K562 (cell line): ENCODE results near the gene PRR23E. TPM values are rescaled to one million over a fixed set of nuclear protein-coding genes. Genes with fewer than 3 reads are reported as not detected.

Experiments
- ATAC-seq: fragments of 200-7000 bp; cut with Tn5 transposase; 3 replicates; pipeline ENCODE4 v1.9.1; 2020; ENCODE audit warnings: moderate library complexity
- BruUV-seq: library from RNA; stranded (reverse); fragments of 400-500 nt; replicated peaks from 2 replicates; lab custom pipeline; 2021; lab: Mats Ljungman, UMichigan
- CTCF ChIA-PET: fragments of 300-600 bp; formaldehyde crosslinking; extraction: SDS; loops from one replicate; lab custom pipeline; 2021; ENCODE audit warnings: low intra/inter-chr PET ratio; lab: Yijun Ruan, JAX
- POLR2A ChIA-PET: fragments of 300-600, 350-650 bp; sonication (Branson Sonifier 250); formaldehyde crosslinking; extraction: SDS; loops from one replicate; lab custom pipeline; 2021; ENCODE audit warnings: antibody characterized with exemption, inconsistent platforms; lab: Yijun Ruan, JAX
- DNase-seq, 4 experiments: peaks; one replicate each; pipeline versions ENCODE4 v3.0.0 to v3.0.0-alpha.2; 2011 to 2018; ENCODE audit warnings: low spot score in 3 of 4, mixed read lengths in 3 of 4; ENCODE audit errors: extremely low read depth in 1 of 4
- FAIRE-seq: peaks from 2 replicates; lab custom pipeline; 2011; peaks lifted over from hg19 to GRCh38; lab: Jason Lieb, UNC
- H2AFZ ChIP-seq: 2 replicates; pipeline ENCODE4 v1.6.0; 2011; ENCODE audit warnings: low read depth, low read length, control low read depth, inconsistent platforms
- H3K27ac ChIP-seq: fragments of 200-600 bp; 3 replicates; pipeline ENCODE4 v1.8.0; 2011; ENCODE audit warnings: low read depth, mild to moderate bottlenecking, control low read depth, inconsistent platforms, low read length, moderate library complexity, mixed read lengths; ENCODE audit errors: extremely low read depth
- H3K27me3 ChIP-seq, 2 experiments: fragments of 300-600 bp in 1 of 2; 2 replicates in 1 of 2; 3 replicates in 1 of 2; pipeline versions ENCODE4 v1.6.0 to v1.8.0; 2011; ENCODE audit warnings: inconsistent platforms in 2 of 2, low read length in 2 of 2, mild to moderate bottlenecking in 1 of 2, mixed read lengths in 1 of 2, moderate library complexity in 1 of 2; ENCODE audit not compliant: control insufficient read depth in 2 of 2, insufficient read depth in 2 of 2
- H3K36me3 ChIP-seq: fragments of 300-600 bp; 3 replicates; pipeline ENCODE4 v1.8.0; 2011; ENCODE audit warnings: mild to moderate bottlenecking, low read length, inconsistent platforms; ENCODE audit not compliant: control insufficient read depth, insufficient read depth
- H3K4me1 ChIP-seq, 2 experiments: fragments of 200-600 bp in 1 of 2; replicated peaks in 1 of 2; 2 replicates in 1 of 2; 3 replicates in 1 of 2; pipeline versions ENCODE4 v1.5.1 to v1.8.0; 2011; ENCODE audit warnings: inconsistent platforms in 2 of 2, low read length in 2 of 2, mild to moderate bottlenecking in 1 of 2, mixed read lengths in 1 of 2, moderate library complexity in 1 of 2; ENCODE audit not compliant: control insufficient read depth in 2 of 2, insufficient read depth in 2 of 2
- H3K4me2 ChIP-seq: 2 replicates; pipeline ENCODE4 v1.6.1; 2011; ENCODE audit warnings: low read length, control low read depth, inconsistent platforms, mixed read lengths; ENCODE audit not compliant: insufficient read depth
- H3K4me3 ChIP-seq: fragments of 200-600 bp; sonication (generic), shearing (Covaris generic); 2 replicates; pipeline ENCODE4 v1.5.1; 2016; ENCODE audit warnings: control low read depth, inconsistent platforms
- H3K79me2 ChIP-seq: fragments of 200-600 bp; 3 replicates; pipeline ENCODE4 v1.8.0; 2011; ENCODE audit warnings: low read length, inconsistent platforms; ENCODE audit not compliant: control insufficient read depth, insufficient read depth
- H3K9ac ChIP-seq, 2 experiments: 2 replicates each; pipeline versions ENCODE4 v1.6.0 to v1.6.1; 2011; ENCODE audit warnings: low read depth in 2 of 2, low read length in 2 of 2, control low read depth in 1 of 2, inconsistent platforms in 1 of 2, mild to moderate bottlenecking in 1 of 2, mixed read lengths in 1 of 2; ENCODE audit not compliant: insufficient read depth in 1 of 2
- H3K9me1 ChIP-seq: one replicate; pipeline ENCODE4 v1.6.0; 2011; ENCODE audit warnings: inconsistent platforms, mild to moderate bottlenecking, low read length, moderate library complexity; ENCODE audit not compliant: control insufficient read depth, insufficient read depth
- H3K9me3 ChIP-seq: replicated peaks from 2 replicates; pipeline ENCODE4 v1.5.1; 2011; ENCODE audit warnings: low read depth, low read length, inconsistent platforms; ENCODE audit not compliant: control insufficient read depth, insufficient read depth
- H4K20me1 ChIP-seq: replicated peaks from 2 replicates; pipeline ENCODE4 v1.6.1; 2011; ENCODE audit warnings: low read length, inconsistent platforms, mixed read lengths; ENCODE audit not compliant: control insufficient read depth, insufficient read depth
- GTF2E2 ChIP-seq: fragments of 200-800 bp; sonication (Bioruptor generic); IDR thresholded peaks from 2 replicates; pipeline ENCODE4 v1.6.1; 2016; ENCODE audit warnings: missing genetic modification characterization, missing compliant biosample characterization
- HNRNPH1 ChIP-seq: fragments of 200-400 bp; formaldehyde crosslinking; optimal IDR thresholded peaks from 2 replicates; pipeline ENCODE3; 2017; ENCODE audit warnings: low read depth, mild to moderate bottlenecking, low read length, moderate library complexity
- HOXB6 ChIP-seq: fragments of 250-450 bp; sonication (Bioruptor Pico); IDR thresholded peaks from 2 replicates; pipeline ENCODE4 v1.5.1; 2022; ENCODE audit warnings: mild to moderate bottlenecking, borderline replicate concordance
- MCM5 ChIP-seq: fragments of 450-650 bp; IDR thresholded peaks from 2 replicates; pipeline ENCODE4 v1.6.1; 2016; ENCODE audit warnings: low read depth
- MECOM ChIP-seq: fragments of 250-450 bp; sonication (Bioruptor Pico); IDR thresholded peaks from 2 replicates; pipeline ENCODE4 v1.8.0; 2022; ENCODE audit warnings: inconsistent platforms
- MTA1 ChIP-seq: fragments of 450-650 bp; IDR thresholded peaks from 2 replicates; pipeline ENCODE4 v1.6.1; 2017; ENCODE audit warnings: borderline replicate concordance
- NELFE ChIP-seq: IDR thresholded peaks from 2 replicates; pipeline ENCODE4 v1.6.1; 2011; ENCODE audit warnings: mild to moderate bottlenecking; ENCODE audit not compliant: insufficient read depth, insufficient read length
- PPARD ChIP-seq: fragments of 250-450 bp; sonication (Bioruptor Pico); IDR thresholded peaks from 2 replicates; pipeline ENCODE4 v1.8.0; 2022; ENCODE audit warnings: inconsistent platforms, mild to moderate bottlenecking, moderate library complexity
- RBM15 ChIP-seq: fragments of 200-400 bp; formaldehyde crosslinking; IDR thresholded peaks from 2 replicates; pipeline ENCODE4 v1.6.1; 2018; ENCODE audit warnings: mild to moderate bottlenecking, low read length, moderate library complexity; ENCODE audit not compliant: insufficient read depth
- SIN3A ChIP-seq, 2 experiments: fragments of 150-350 bp in 1 of 2; IDR thresholded peaks; 2 replicates each; pipeline ENCODE4 v1.6.1; 2011 to 2016; ENCODE audit warnings: borderline replicate concordance in 2 of 2, low read depth in 2 of 2, low read length in 2 of 2, mild to moderate bottlenecking in 2 of 2, moderate library complexity in 2 of 2; ENCODE audit not compliant: control insufficient read depth in 1 of 2
- TFAM ChIP-seq: fragments of 250-450 bp; sonication (Bioruptor Pico); conservative IDR thresholded peaks from 2 replicates; pipeline ENCODE4 v1.5.0; 2021; ENCODE audit warnings: mild to moderate bottlenecking, moderate library complexity
- ZBTB49 ChIP-seq: sonication (generic); formaldehyde crosslinking; IDR thresholded peaks from 2 replicates; pipeline ENCODE4 v1.8.0; 2022; ENCODE audit warnings: missing genetic modification reagents, mild to moderate bottlenecking, borderline replicate concordance
- ZBTB7A ChIP-seq: IDR thresholded peaks from 2 replicates; pipeline ENCODE4 v1.6.1; 2011; ENCODE audit warnings: low read depth, mild to moderate bottlenecking, low read length, moderate library complexity, borderline replicate concordance; ENCODE audit not compliant: control insufficient read depth
- ZNF197 ChIP-seq: fragments of 200-800 bp; sonication (Bioruptor generic); IDR thresholded peaks from 2 replicates; pipeline ENCODE4 v1.6.1; 2016; ENCODE audit warnings: low read depth, missing genetic modification characterization, missing compliant biosample characterization
- ZNF263 ChIP-seq: sonication (generic); formaldehyde crosslinking; IDR thresholded peaks from 2 replicates; pipeline ENCODE4 v1.8.0; 2022; ENCODE audit warnings: mild to moderate bottlenecking, missing genetic modification reagents, borderline replicate concordance
- WGBS: fragments of 100-300 bp; shearing (Covaris generic); methylation state at CpG from one replicate; pipeline ENCODE4 v1.1.6; 2016; ENCODE audit warnings: low coverage, mixed read lengths; ENCODE audit not compliant: insufficient coverage; ENCODE audit errors: missing lambda C conversion rate; 5-methylcytosine and 5-hydroxymethylcytosine counted together
- in situ Hi-C: fragments of 300-500 bp; cut with MboI; formaldehyde crosslinking; loops from 4 replicates; pipeline ENCODE4 v1.15.0; 2018; ENCODE audit warnings: inconsistent platforms, mixed read lengths
- intact Hi-C: fragments of 100-400 bp; cut with micrococcal nuclease; formaldehyde crosslinking; loops from 2 replicates; pipeline ENCODE4 v1.14.2; 2022
- polyA plus RNA-seq, 8 experiments: library from polyadenylated mRNA; depleted of rRNA in 4 of 8; stranded (reverse) in 5 of 8; unstranded in 3 of 8; fragments of >200 nt; fragmentation: Nextera tagmentation in 2 of 8; fragmentation: Illumina TruSeq in 1 of 8; extraction: Ambion mirVana in 2 of 8; extraction: Trizol in 1 of 8; gene quantifications; 2 replicates each; pipeline versions ENCODE4 v1.2.1 to v1.2.3, GENCODE V29; 2011 to 2014; ENCODE audit warnings: inconsistent platforms in 1 of 8, missing spikeins in 1 of 8
- total RNA-seq, 7 experiments: library from RNA; depleted of rRNA in 6 of 7; stranded (reverse); fragments of >200 nt in 6 of 7; fragmentation: Illumina TruSeq in 2 of 7; extraction: Trizol in 2 of 7; gene quantifications; 2 replicates each; pipeline versions ENCODE4 v1.2.1 to v1.2.3, GENCODE V29; 2011 to 2021; ENCODE audit warnings: low replicate concordance in 1 of 7

Gene PRR23E
- total and polyA plus RNA-seq, 9 of the 15 experiments (the other 6 are each of a cell fraction or from before 2014, with no cell fraction given) = not detected

DNA sequence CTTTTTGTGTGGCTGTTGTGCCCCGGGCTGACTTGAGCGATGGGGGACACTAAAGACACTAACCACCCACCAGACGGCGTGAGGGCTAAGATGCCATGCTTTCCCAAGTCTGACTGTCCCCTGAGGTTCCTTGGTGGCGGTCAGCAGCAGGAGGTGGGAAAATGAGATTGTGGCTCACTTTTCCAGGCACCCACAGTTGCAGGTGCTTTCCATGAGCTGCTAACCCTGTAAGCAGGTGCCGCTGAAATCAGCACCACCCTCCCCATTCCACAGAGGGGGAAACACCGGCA, 17.7 kb downstream of the PRR23E start:
- WGBS = 0% methylated on average over 6 of the region's 7 CpGs
- no peaks in the 10 kb centered on the region for H3K36me3 ChIP-seq
- ATAC-seq (no peak), DNase-seq (no peak), FAIRE-seq (no peak)
- TF ChIP-seq MCM5 (no peak), TFAM (CRISPR knock-in tag) (no peak), ZNF263 (CRISPR knock-in tag) (no peak), PPARD (CRISPR knock-in tag) (no peak), MTA1 (no peak), ZBTB7A (no peak), ZBTB49 (CRISPR knock-in tag) (no peak), RBM15 (no peak), SIN3A (IDR thresholded peaks at IDR 0.05; ENCODE audit: borderline replicate concordance in 2 of 2, control insufficient read depth in 1 of 2, low read depth in 2 of 2, low read length in 2 of 2) (no peak), HNRNPH1 (no peak), MECOM (CRISPR knock-in tag) (no peak), GTF2E2 (tag) (no peak), HOXB6 (CRISPR knock-in tag) (no peak), ZNF197 (CRISPR knock-in tag) (no peak), NELFE (no peak)
- CTCF ChIA-PET = no interaction called here
- H3K4me2 ChIP-seq = no peak overlapping the region
- no peak overlapping the region for H2AFZ ChIP-seq
- no peaks in the 10 kb centered on the region for H3K9me1 ChIP-seq
- no peak overlapping the region for H3K9ac ChIP-seq
- H4K20me1 ChIP-seq = no peaks in the 10 kb centered on the region
- intact Hi-C loops (no loop called here), in situ Hi-C loops (no loop called here)
- peaks cover 0 to 40% of the 10 kb centered on the region in 2 experiments; a peak in 2 of 5 replicates for H3K27me3 ChIP-seq
- no peak overlapping the region for H3K27ac ChIP-seq
- H3K79me2 ChIP-seq = no peaks in the 10 kb centered on the region
- H3K9me3 ChIP-seq = no peaks in the 10 kb centered on the region
- H3K4me3 ChIP-seq = no peak overlapping the region
- no peaks in the 10 kb centered on the region for H3K4me1 ChIP-seq
- no TSS peak for BruUV-seq
- POLR2A ChIA-PET = no interaction called here
